C4-2B (cell line): Measurements from ENCODE around the gene PCF11.

Experiments
- H3K27ac ChIP-seq: fragments of 450-650 bp; 2 replicates; pipeline ENCODE4 v1.5.1; 2017
- CTCF ChIP-seq: fragments of 450-650 bp; conservative IDR thresholded peaks from 2 replicates; pipeline ENCODE4 v1.5.1; 2017; ENCODE audit warnings: mild to moderate bottlenecking
- ZFX ChIP-seq: fragments of 450-650 bp; IDR thresholded peaks from 2 replicates; pipeline ENCODE4 v1.6.1; 2017

The PCF11 gene

GRCh38 chr11:83159902-83160865 lies 3.3 kb downstream of the PCF11 start:
- peak overlapping the region; percentile 39; the same call in 1 of the 2 replicates for H3K27ac ChIP-seq
- TF ChIP-seq ZFX (no peak), CTCF (no peak)

DNA sequence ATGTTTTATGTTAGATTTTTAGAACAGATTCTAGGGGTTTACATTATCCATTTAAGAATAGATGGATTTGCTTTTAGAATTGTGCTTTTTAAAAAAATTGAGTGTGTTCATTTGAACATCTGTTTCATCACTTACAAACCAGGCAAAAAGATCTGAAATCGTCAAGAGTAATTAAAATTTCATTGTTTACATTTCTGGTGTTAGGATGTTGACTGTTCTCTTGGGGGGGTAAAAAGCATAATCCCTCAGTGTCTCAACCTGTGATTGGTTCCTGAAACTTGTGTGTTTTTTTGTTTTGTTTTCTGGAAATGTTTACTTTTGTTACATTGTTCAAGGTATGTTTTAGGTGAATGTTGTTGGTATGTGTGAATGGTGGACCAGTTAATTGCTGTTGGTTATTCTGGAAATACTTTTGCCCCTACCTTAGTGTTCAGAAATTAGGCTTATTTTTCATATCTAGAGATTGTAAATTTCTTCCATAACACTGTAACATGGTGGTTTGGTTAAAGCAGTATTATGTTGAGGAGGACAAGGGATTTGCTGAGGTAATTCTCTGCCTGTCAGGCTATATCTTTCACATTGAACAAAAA lies 4.8 kb downstream of the PCF11 start:
- H3K27ac ChIP-seq = no peak overlapping the region
- no peak for TF ChIP-seq CTCF
- TF ChIP-seq ZFX = no peak

- TF ChIP-seq ZFX = no peak
- no peak for TF ChIP-seq CTCF
- H3K27ac ChIP-seq = no peak overlapping the region
Observed at GRCh38 chr11:83162377-83162776, 5.4 kb downstream of the PCF11 start.

DNA sequence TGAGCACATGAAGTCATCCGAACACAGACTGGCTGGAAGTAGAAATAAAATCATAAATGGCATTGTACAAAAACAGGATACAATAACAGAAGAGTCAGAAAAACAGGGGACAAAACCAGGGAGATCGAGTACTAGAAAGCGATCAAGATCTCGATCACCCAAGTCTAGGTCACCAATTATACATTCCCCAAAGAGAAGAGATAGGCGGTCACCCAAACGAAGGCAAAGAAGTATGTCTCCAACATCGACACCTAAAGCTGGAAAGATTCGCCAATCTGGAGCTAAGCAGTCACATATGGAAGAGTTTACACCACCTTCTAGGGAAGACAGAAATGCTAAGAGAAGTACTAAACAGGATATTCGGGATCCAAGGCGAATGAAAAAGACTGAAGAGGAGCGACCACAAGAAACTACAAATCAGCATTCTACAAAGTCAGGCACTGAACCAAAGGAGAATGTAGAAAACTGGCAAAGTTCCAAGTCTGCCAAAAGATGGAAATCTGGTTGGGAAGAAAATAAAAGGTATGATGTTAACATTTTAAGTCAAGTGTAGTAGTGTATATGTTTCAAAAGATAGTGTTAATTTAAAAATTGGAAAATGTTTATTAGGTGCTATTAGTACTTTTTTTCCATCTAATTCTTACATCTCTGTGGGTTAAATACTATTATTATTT lies 9.4 kb downstream of the PCF11 start:
- no peak for TF ChIP-seq ZFX
- TF ChIP-seq CTCF = no peak
- no peak overlapping the region for H3K27ac ChIP-seq

GRCh38 chr11:83168756-83169155 lies 11.8 kb downstream of the PCF11 start:
- H3K27ac ChIP-seq = no peak overlapping the region
- TF ChIP-seq ZFX = no peak
- TF ChIP-seq CTCF = no peak

DNA sequence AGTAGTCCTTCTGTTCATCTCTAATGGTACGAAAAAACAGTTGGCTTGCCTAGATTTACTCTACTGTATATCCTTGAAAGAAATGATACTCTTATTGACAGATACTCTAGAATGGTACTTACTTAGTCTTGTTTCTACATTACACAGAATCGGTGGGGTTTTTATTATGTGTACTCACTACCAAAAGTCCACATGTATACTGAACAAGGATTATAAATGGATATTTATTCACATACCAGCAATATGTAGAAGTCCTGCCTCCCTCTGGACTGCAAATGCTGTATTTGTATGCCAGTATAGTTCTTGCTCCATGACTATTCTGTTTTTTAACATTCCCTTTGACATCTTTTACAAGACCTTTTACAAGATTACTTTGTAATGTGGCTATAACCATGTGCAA lies 13.9 kb downstream of the PCF11 start:
- TF ChIP-seq ZFX (no peak), CTCF (no peak)
- H3K27ac ChIP-seq = no peak overlapping the region

- H3K27ac ChIP-seq = no peak overlapping the region
Observed at GRCh38 chr11:83172551-83172950, 15.6 kb downstream of the PCF11 start.

More at GRCh38 chr11:83172551-83172950, 15.6 kb downstream of the PCF11 start:
- TF ChIP-seq CTCF (no peak), ZFX (no peak)
